Fibroblast of the aortic adventitia (primary cell): ENCODE results near the gene ITPR2. TPM values are rescaled to one million over a fixed set of nuclear protein-coding genes. Genes with fewer than 3 reads are reported as not detected.

Experiments
- DNase-seq: peaks from one replicate; pipeline ENCODE4 v3.0.0-alpha.2; 2010; ENCODE audit warnings: low read depth
- H3K4me3 ChIP-seq: 2 replicates; pipeline ENCODE4 v1.5.1; 2011; ENCODE audit warnings: low read depth, mild to moderate bottlenecking, control low read depth, low read length, moderate library complexity
- total RNA-seq: library from RNA; depleted of rRNA; stranded (reverse); fragments of >200 nt; gene quantifications from 2 replicates; pipeline ENCODE4 v1.2.3, GENCODE V29; 2012; ENCODE audit warnings: low replicate concordance
- TF ChIP-seq, protein P1 (sequence below): IDR thresholded peaks from 2 replicates; pipeline ENCODE4 v1.5.1; 2011; ENCODE audit warnings: mild to moderate bottlenecking, low read length, control low read depth, inconsistent platforms; ENCODE audit not compliant: insufficient read depth

ITPR2 gene
- total RNA-seq, 1 donor, result 15.5 TPM

DNA sequence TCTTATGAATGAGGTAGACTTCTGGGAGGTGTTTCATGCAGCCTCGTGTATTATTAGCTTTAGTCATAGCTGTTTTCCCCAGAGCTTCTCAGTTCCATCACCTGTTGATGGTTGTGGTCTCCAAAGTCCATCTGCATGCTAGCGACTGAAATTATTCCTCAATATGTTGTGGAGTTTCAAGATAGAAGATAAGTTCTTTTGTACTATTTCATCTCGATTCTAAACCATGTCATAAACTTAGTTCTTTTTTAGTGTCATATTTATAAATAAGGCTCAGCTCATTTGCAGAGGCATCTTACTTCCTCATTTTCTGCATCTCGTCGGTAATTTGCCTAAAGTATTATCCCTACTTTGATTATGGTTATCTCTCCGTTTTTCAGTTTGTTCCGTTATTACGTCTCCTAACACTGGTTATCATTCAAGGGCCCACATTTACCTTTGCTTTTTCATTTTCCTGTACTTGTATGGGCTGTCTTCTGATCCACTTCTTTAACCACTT is 119.1 kb downstream of the ITPR2 start:
- TF ChIP-seq, protein P1, sequence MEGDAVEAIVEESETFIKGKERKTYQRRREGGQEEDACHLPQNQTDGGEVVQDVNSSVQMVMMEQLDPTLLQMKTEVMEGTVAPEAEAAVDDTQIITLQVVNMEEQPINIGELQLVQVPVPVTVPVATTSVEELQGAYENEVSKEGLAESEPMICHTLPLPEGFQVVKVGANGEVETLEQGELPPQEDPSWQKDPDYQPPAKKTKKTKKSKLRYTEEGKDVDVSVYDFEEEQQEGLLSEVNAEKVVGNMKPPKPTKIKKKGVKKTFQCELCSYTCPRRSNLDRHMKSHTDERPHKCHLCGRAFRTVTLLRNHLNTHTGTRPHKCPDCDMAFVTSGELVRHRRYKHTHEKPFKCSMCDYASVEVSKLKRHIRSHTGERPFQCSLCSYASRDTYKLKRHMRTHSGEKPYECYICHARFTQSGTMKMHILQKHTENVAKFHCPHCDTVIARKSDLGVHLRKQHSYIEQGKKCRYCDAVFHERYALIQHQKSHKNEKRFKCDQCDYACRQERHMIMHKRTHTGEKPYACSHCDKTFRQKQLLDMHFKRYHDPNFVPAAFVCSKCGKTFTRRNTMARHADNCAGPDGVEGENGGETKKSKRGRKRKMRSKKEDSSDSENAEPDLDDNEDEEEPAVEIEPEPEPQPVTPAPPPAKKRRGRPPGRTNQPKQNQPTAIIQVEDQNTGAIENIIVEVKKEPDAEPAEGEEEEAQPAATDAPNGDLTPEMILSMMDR, result no peak
- no peak overlapping the region for H3K4me3 ChIP-seq
- no peak for DNase-seq

DNA sequence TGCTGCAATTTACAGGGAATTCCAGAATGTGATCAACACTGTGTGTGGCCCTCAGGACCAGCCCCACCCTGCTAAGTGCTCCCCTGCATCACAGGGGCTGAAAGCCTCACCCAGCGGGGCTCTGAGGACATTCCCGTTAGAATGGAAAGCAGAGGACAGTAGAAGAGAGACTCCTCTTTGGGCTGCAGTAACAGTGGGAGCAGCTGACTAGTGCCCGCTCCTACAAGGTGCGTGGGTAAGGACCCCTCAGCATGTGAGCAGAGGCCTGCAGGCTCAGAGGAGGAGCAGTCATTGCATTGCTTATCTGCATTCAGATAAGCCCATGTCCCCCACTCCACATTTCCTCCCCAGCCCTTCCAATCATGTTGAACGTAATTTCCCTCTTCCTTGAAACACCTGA is 120.1 kb downstream of the ITPR2 start:
- TF ChIP-seq, protein P1, result no peak
- DNase-seq, result no peak
- no peak overlapping the region for H3K4me3 ChIP-seq

DNA sequence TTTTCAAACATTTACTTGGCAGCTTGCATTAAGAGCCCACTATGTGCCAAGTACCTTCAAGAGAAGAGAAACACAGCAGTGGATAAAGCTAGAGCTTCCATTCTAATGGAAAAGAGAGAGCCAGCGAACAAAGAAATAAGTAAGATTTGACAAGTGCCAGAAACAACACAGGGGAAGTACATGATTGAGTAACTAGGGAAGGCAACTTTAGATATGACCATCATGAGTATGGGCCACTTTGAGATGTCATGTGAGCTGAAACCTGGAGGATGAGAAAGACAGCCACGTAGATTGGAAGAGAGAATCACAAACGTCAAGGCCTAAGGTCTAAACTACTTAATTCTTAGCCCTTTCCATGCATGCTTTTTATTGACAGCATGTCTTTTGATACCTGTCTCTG is 121.4 kb downstream of the ITPR2 start:
- no peak for DNase-seq
- no peak overlapping the region for H3K4me3 ChIP-seq
- TF ChIP-seq, protein P1, result no peak

- TF ChIP-seq, protein P1, result no peak
- H3K4me3 ChIP-seq, result no peak overlapping the region
- DNase-seq, result no peak
Observed at GRCh38 chr12:26711072-26711471, 121.9 kb downstream of the ITPR2 start.

DNA sequence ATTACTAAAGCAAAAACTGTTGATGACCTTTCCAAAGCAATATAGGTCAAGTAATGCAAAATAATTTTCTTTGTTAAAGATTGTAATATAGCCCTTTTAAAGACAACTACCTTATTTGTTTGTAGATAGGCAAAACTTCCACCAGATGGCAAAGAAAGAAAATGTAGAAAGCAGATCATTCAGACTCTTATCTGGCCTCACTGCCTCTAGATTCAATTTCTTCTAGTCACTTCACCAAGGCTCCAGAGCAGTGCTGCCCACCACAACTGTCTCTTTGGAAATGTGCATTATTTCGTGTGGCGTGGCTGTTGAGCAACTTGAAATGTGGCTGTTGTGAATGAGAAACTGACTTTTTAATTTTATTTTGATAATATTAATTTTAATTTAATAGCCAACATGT is 127.1 kb downstream of the ITPR2 start:
- H3K4me3 ChIP-seq, result no peak overlapping the region
- TF ChIP-seq, protein P1, result no peak
- DNase-seq, result no peak

GRCh38 chr12:26704684-26705460 is 128.1 kb downstream of the ITPR2 start:
- TF ChIP-seq, protein P1, result no peak
- peak; percentile 50 for DNase-seq

More at GRCh38 chr12:26704684-26705460, 128.1 kb downstream of the ITPR2 start:
- no peak overlapping the region for H3K4me3 ChIP-seq
